K562 (cell line): ENCODE results near the gene NAA15. TPM values are rescaled to one million over a fixed set of nuclear protein-coding genes. Genes with fewer than 3 reads are reported as not detected.

Experiments
- ATAC-seq: fragments of 200-7000 bp; cut with Tn5 transposase; 3 replicates; pipeline ENCODE4 v1.9.1; 2020; ENCODE audit warnings: moderate library complexity
- BruUV-seq: library from RNA; stranded (reverse); fragments of 400-500 nt; replicated peaks from 2 replicates; lab custom pipeline; 2021; lab: Mats Ljungman, UMichigan
- CTCF ChIA-PET: fragments of 300-600 bp; formaldehyde crosslinking; extraction: SDS; loops from one replicate; lab custom pipeline; 2021; ENCODE audit warnings: low intra/inter-chr PET ratio; lab: Yijun Ruan, JAX
- POLR2A ChIA-PET: fragments of 300-600, 350-650 bp; sonication (Branson Sonifier 250); formaldehyde crosslinking; extraction: SDS; loops from one replicate; lab custom pipeline; 2021; ENCODE audit warnings: antibody characterized with exemption, inconsistent platforms; lab: Yijun Ruan, JAX
- DNase-seq, 4 experiments: peaks; one replicate each; pipeline versions ENCODE4 v3.0.0 to v3.0.0-alpha.2; 2011 to 2018; ENCODE audit warnings: low spot score in 3 of 4, mixed read lengths in 3 of 4; ENCODE audit errors: extremely low read depth in 1 of 4
- FAIRE-seq: peaks from 2 replicates; lab custom pipeline; 2011; peaks lifted over from hg19 to GRCh38; lab: Jason Lieb, UNC
- H2AFZ ChIP-seq: 2 replicates; pipeline ENCODE4 v1.6.0; 2011; ENCODE audit warnings: low read depth, low read length, control low read depth, inconsistent platforms
- H3K27ac ChIP-seq: fragments of 200-600 bp; 3 replicates; pipeline ENCODE4 v1.8.0; 2011; ENCODE audit warnings: low read depth, mild to moderate bottlenecking, control low read depth, inconsistent platforms, low read length, moderate library complexity, mixed read lengths; ENCODE audit errors: extremely low read depth
- H3K27me3 ChIP-seq, 2 experiments: fragments of 300-600 bp in 1 of 2; 2 replicates in 1 of 2; 3 replicates in 1 of 2; pipeline versions ENCODE4 v1.6.0 to v1.8.0; 2011; ENCODE audit warnings: inconsistent platforms in 2 of 2, low read length in 2 of 2, mild to moderate bottlenecking in 1 of 2, mixed read lengths in 1 of 2, moderate library complexity in 1 of 2; ENCODE audit not compliant: control insufficient read depth in 2 of 2, insufficient read depth in 2 of 2
- H3K36me3 ChIP-seq: fragments of 300-600 bp; 3 replicates; pipeline ENCODE4 v1.8.0; 2011; ENCODE audit warnings: mild to moderate bottlenecking, low read length, inconsistent platforms; ENCODE audit not compliant: control insufficient read depth, insufficient read depth
- H3K4me1 ChIP-seq, 2 experiments: fragments of 200-600 bp in 1 of 2; replicated peaks in 1 of 2; 2 replicates in 1 of 2; 3 replicates in 1 of 2; pipeline versions ENCODE4 v1.5.1 to v1.8.0; 2011; ENCODE audit warnings: inconsistent platforms in 2 of 2, low read length in 2 of 2, mild to moderate bottlenecking in 1 of 2, mixed read lengths in 1 of 2, moderate library complexity in 1 of 2; ENCODE audit not compliant: control insufficient read depth in 2 of 2, insufficient read depth in 2 of 2
- H3K4me2 ChIP-seq: 2 replicates; pipeline ENCODE4 v1.6.1; 2011; ENCODE audit warnings: low read length, control low read depth, inconsistent platforms, mixed read lengths; ENCODE audit not compliant: insufficient read depth
- H3K4me3 ChIP-seq: fragments of 200-600 bp; sonication (generic), shearing (Covaris generic); 2 replicates; pipeline ENCODE4 v1.5.1; 2016; ENCODE audit warnings: control low read depth, inconsistent platforms
- H3K79me2 ChIP-seq: fragments of 200-600 bp; 3 replicates; pipeline ENCODE4 v1.8.0; 2011; ENCODE audit warnings: low read length, inconsistent platforms; ENCODE audit not compliant: control insufficient read depth, insufficient read depth
- H3K9ac ChIP-seq, 2 experiments: 2 replicates each; pipeline versions ENCODE4 v1.6.0 to v1.6.1; 2011; ENCODE audit warnings: low read depth in 2 of 2, low read length in 2 of 2, control low read depth in 1 of 2, inconsistent platforms in 1 of 2, mild to moderate bottlenecking in 1 of 2, mixed read lengths in 1 of 2; ENCODE audit not compliant: insufficient read depth in 1 of 2
- H3K9me1 ChIP-seq: one replicate; pipeline ENCODE4 v1.6.0; 2011; ENCODE audit warnings: inconsistent platforms, mild to moderate bottlenecking, low read length, moderate library complexity; ENCODE audit not compliant: control insufficient read depth, insufficient read depth
- H3K9me3 ChIP-seq: replicated peaks from 2 replicates; pipeline ENCODE4 v1.5.1; 2011; ENCODE audit warnings: low read depth, low read length, inconsistent platforms; ENCODE audit not compliant: control insufficient read depth, insufficient read depth
- H4K20me1 ChIP-seq: replicated peaks from 2 replicates; pipeline ENCODE4 v1.6.1; 2011; ENCODE audit warnings: low read length, inconsistent platforms, mixed read lengths; ENCODE audit not compliant: control insufficient read depth, insufficient read depth
- ARHGAP35 ChIP-seq: fragments of 450-650 bp; IDR thresholded peaks from 2 replicates; pipeline ENCODE4 v1.6.1; 2018; ENCODE audit not compliant: partially characterized antibody
- ATF1 ChIP-seq, 2 experiments: fragments of 450-650 bp in 1 of 2; IDR thresholded peaks; 2 replicates each; pipeline ENCODE4 v1.6.1; 2016; ENCODE audit warnings: missing compliant biosample characterization in 1 of 2, missing genetic modification characterization in 1 of 2
- BRCA1 ChIP-seq, 2 experiments: fragments of 450-650 bp in 1 of 2; sonication (generic) in 1 of 2; formaldehyde crosslinking in 1 of 2; IDR thresholded peaks; 2 replicates each; pipeline versions ENCODE4 v1.5.0 to v1.6.1; 2017 to 2020; ENCODE audit warnings: mild to moderate bottlenecking in 1 of 2, missing genetic modification reagents in 1 of 2
- CBX5 ChIP-seq: IDR thresholded peaks from 2 replicates; pipeline ENCODE4 v1.6.1; 2014; ENCODE audit warnings: low read depth, borderline replicate concordance
- HNRNPUL1 ChIP-seq: fragments of 200-400 bp; formaldehyde crosslinking; IDR thresholded peaks from 2 replicates; pipeline ENCODE4 v1.6.1; 2017; ENCODE audit warnings: low read length
- KAT8 ChIP-seq: fragments of 450-650 bp; IDR thresholded peaks from 2 replicates; pipeline ENCODE4 v1.6.1; 2016; ENCODE audit warnings: low read depth, mild to moderate bottlenecking
- NRF1 ChIP-seq, 2 experiments: fragments of 450-650 bp; IDR thresholded peaks in 1 of 2; conservative IDR thresholded peaks in 1 of 2; 2 replicates each; pipeline ENCODE4 v1.6.1; 2014; ENCODE audit warnings: mild to moderate bottlenecking in 2 of 2
- SAFB2 ChIP-seq: fragments of 200-400 bp; formaldehyde crosslinking; IDR thresholded peaks from 2 replicates; pipeline ENCODE4 v1.6.1; 2018; ENCODE audit warnings: borderline replicate concordance, low read length, low read depth, moderate library complexity; ENCODE audit not compliant: severe bottlenecking
- ZC3H11A ChIP-seq: IDR thresholded peaks from 2 replicates; pipeline ENCODE4 v1.6.1; 2012; ENCODE audit warnings: low read depth, low read length, improper control_type of control experiment
- ZNF717 ChIP-seq: fragments of 250-450 bp; sonication (Bioruptor Pico); IDR thresholded peaks from 2 replicates; pipeline ENCODE4 v1.5.0; 2021
- ZZZ3 ChIP-seq: fragments of 450-650 bp; IDR thresholded peaks from 2 replicates; pipeline ENCODE4 v1.6.1; 2016; ENCODE audit warnings: antibody characterized with exemption, mild to moderate bottlenecking, moderate library complexity
- WGBS: fragments of 100-300 bp; shearing (Covaris generic); methylation state at CpG from one replicate; pipeline ENCODE4 v1.1.6; 2016; ENCODE audit warnings: low coverage, mixed read lengths; ENCODE audit not compliant: insufficient coverage; ENCODE audit errors: missing lambda C conversion rate; 5-methylcytosine and 5-hydroxymethylcytosine counted together
- in situ Hi-C: fragments of 300-500 bp; cut with MboI; formaldehyde crosslinking; loops from 4 replicates; pipeline ENCODE4 v1.15.0; 2018; ENCODE audit warnings: inconsistent platforms, mixed read lengths
- intact Hi-C: fragments of 100-400 bp; cut with micrococcal nuclease; formaldehyde crosslinking; loops from 2 replicates; pipeline ENCODE4 v1.14.2; 2022
- polyA plus RNA-seq, 8 experiments: library from polyadenylated mRNA; depleted of rRNA in 4 of 8; stranded (reverse) in 5 of 8; unstranded in 3 of 8; fragments of >200 nt; fragmentation: Nextera tagmentation in 2 of 8; fragmentation: Illumina TruSeq in 1 of 8; extraction: Ambion mirVana in 2 of 8; extraction: Trizol in 1 of 8; gene quantifications; 2 replicates each; pipeline versions ENCODE4 v1.2.1 to v1.2.3, GENCODE V29; 2011 to 2014; ENCODE audit warnings: inconsistent platforms in 1 of 8, missing spikeins in 1 of 8
- total RNA-seq, 7 experiments: library from RNA; depleted of rRNA in 6 of 7; stranded (reverse); fragments of >200 nt in 6 of 7; fragmentation: Illumina TruSeq in 2 of 7; extraction: Trizol in 2 of 7; gene quantifications; 2 replicates each; pipeline versions ENCODE4 v1.2.1 to v1.2.3, GENCODE V29; 2011 to 2021; ENCODE audit warnings: low replicate concordance in 1 of 7
- TF ChIP-seq, protein P1 (sequence below): fragments of 450-650 bp; formaldehyde crosslinking; IDR thresholded peaks from 2 replicates; pipeline ENCODE4 v1.4.0; 2020; ENCODE audit warnings: mild to moderate bottlenecking, moderate library complexity
- TF ChIP-seq, protein P2 (sequence below): sonication (generic); formaldehyde crosslinking; IDR thresholded peaks from 2 replicates; pipeline ENCODE4 v1.8.0; 2022; ENCODE audit warnings: missing genetic modification reagents, mild to moderate bottlenecking, moderate library complexity, borderline replicate concordance
- TF ChIP-seq, protein P3 (sequence below): fragments of 450-650 bp; formaldehyde crosslinking; IDR thresholded peaks from 2 replicates; pipeline ENCODE4 v1.4.0; 2020; ENCODE audit warnings: mild to moderate bottlenecking, mixed read lengths

The NAA15 gene
- total and polyA plus RNA-seq, 9 of the 15 experiments (the other 6 are each of a cell fraction or from before 2014, with no cell fraction given) = 37.8 to 117 (median 63.2) TPM

DNA sequence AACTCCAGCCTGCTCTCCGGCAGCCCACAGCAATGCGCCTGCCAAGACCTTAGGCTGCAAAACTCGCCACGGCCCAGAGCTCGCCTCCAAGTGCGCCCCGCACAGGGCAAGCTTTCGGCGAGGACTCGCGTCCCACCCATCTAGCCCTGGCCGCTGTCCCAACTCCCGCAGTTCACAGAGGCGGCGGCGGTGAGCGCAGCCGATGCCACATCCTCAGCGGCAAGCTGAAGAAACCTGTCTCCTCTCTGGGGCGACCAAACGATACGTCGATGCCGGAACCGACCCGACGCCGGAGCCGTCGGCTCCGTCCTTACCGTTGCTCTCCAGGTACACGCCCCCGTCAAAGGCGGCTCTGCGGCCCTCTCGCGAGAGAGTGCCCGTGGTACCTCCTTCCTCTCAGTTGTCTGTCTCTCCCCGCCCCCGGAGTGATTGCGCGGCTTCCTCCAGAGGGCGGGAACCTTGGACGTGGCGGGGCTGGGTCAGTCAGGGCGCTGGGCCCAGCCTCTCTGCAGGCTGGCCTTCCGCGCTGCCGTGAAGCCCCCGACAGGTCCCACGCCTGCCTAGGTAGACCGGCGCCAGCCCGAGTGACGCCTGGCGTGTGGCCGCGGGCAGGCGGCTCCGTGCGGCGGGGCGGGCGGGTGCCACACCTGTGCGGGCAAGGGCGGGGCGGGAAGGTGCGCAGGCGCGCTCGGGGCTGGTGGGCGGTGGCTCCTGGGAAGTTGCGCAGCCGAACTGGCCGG, 152.2 kb downstream of the NAA15 start (continued):
- TF ChIP-seq, protein P1, sequence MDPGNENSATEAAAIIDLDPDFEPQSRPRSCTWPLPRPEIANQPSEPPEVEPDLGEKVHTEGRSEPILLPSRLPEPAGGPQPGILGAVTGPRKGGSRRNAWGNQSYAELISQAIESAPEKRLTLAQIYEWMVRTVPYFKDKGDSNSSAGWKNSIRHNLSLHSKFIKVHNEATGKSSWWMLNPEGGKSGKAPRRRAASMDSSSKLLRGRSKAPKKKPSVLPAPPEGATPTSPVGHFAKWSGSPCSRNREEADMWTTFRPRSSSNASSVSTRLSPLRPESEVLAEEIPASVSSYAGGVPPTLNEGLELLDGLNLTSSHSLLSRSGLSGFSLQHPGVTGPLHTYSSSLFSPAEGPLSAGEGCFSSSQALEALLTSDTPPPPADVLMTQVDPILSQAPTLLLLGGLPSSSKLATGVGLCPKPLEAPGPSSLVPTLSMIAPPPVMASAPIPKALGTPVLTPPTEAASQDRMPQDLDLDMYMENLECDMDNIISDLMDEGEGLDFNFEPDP (CRISPR knock-in tag) = no peak
- 0 out of 2 replicates have a peak, but pooled peaks have one; percentile 18 for TF ChIP-seq ZC3H11A

DNA sequence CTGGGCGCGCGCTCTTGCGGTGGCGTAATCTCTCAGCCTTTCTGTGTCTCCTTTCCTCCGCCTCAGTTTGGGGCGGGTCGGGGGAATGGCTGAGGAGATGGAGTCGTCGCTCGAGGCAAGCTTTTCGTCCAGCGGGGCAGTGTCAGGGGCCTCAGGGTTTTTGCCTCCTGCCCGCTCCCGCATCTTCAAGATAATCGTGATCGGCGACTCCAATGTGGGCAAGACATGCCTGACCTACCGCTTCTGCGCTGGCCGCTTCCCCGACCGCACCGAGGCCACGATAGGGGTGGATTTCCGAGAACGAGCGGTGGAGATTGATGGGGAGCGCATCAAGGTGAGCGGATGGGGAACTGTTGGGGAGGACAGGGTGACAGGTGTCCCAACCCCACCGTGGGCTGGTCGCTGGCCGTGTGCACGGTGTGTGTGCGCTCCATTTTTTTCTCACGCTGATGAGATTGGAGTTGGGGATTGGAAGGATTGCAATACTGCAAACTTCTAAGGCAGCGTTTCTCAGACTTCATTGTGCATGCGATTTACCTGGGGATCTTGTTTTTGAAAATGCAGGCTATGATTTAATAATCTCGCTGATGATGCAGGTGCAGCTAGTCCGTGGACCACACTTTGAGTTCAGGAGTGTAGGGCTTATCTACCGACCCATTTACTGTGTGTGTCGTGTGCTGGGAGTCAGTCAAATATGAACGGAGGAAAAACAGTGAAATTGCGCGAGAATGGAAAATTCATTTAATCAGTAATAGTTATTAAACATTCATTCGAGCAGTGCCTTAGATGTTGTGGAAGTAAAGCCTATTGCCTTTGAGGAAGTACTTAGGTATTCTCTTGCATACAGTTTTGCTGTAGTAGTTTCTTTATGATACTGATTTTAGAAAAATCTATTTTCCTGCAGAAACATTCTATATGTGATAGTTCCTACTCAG, 153.1 kb downstream of the NAA15 start, which contains the start of gene RAB33B:
Gene RAB33B (plus strand): TSS at position 11 of the 935 bp plus-strand sequence. CDS start 75 bp downstream, at position 86.
- peak within 1 kb of the TSS; percentile 82 to 99 for H3K9ac ChIP-seq
- CTCF ChIA-PET = no interaction called here
- H3K9me3 ChIP-seq = no peaks in the 10 kb centered on the region; the same call in 1 of the 2 replicates
- DNase-seq (peak in 1 of 4 experiments; percentile 14), FAIRE-seq (peak; percentile 59), ATAC-seq (peak; percentile 0)
- peaks cover 8% of the 10 kb centered on the region; the same call in 2 of the 3 replicates for H3K36me3 ChIP-seq
- POLR2A ChIA-PET = interaction anchor here (0.6 to 2.4 kb wide), 5 partner anchors 10 to 164 kb away, joined by 3 to 10 read pairs (median 4); no protein-coding TSS in a partner anchor
- TSS peak; percentile 42 for BruUV-seq
- H3K27ac ChIP-seq = peak within 1 kb of the TSS; percentile 88
- peak within 1 kb of the TSS; percentile 53 for H3K4me3 ChIP-seq
- intact Hi-C loops = loop anchor here (2.0 to 5.0 kb wide), 2 partner anchors 154 to 372 kb away; partner anchors contain the start of gene NAA15
- in situ Hi-C loops = no loop called here
- H3K27me3 ChIP-seq = no peaks in the 10 kb centered on the region
- H4K20me1 ChIP-seq = no peaks in the 10 kb centered on the region
- no peaks in the 10 kb centered on the region for H3K9me1 ChIP-seq
- WGBS = 1% methylated on average over 41 of the region's 46 CpGs
- peaks cover 44% of the 10 kb centered on the region for H3K79me2 ChIP-seq
- H2AFZ ChIP-seq = peak within 1 kb of the TSS; percentile 88
- peak within 1 kb of the TSS; percentile 92 for H3K4me2 ChIP-seq
- peaks cover 19 to 28% of the 10 kb centered on the region in 2 experiments for H3K4me1 ChIP-seq
- no peak for TF ChIP-seq ATF1 (CRISPR knock-in tag; IDR thresholded peaks at IDR 0.05)
- TF ChIP-seq ATF1 (tag; IDR thresholded peaks at IDR 0.05) = no peak
- no peak for TF ChIP-seq ARHGAP35
- TF ChIP-seq HNRNPUL1 = no peak
- TF ChIP-seq ZNF717 (CRISPR knock-in tag) = no peak
- TF ChIP-seq KAT8 = no peak
- TF ChIP-seq NRF1 (conservative IDR thresholded peaks at IDR 0.05 in 1 of 2, IDR thresholded peaks at IDR 0.05 in 1 of 2) = no peak; a peak in 3 of 4 replicates
- TF ChIP-seq CBX5 = no peak
- no peak for TF ChIP-seq SAFB2
- TF ChIP-seq BRCA1 (IDR thresholded peaks at IDR 0.05) = no peak
- TF ChIP-seq BRCA1 (CRISPR knock-in tag; IDR thresholded peaks at IDR 0.05) = no peak
- TF ChIP-seq, protein P2, sequence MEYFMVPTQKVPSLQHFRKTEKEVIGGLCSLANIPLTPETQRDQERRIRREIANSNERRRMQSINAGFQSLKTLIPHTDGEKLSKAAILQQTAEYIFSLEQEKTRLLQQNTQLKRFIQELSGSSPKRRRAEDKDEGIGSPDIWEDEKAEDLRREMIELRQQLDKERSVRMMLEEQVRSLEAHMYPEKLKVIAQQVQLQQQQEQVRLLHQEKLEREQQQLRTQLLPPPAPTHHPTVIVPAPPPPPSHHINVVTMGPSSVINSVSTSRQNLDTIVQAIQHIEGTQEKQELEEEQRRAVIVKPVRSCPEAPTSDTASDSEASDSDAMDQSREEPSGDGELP (CRISPR knock-in tag) = peak; percentile 67
- TF ChIP-seq ZZZ3 = no peak
- TF ChIP-seq, protein P3, sequence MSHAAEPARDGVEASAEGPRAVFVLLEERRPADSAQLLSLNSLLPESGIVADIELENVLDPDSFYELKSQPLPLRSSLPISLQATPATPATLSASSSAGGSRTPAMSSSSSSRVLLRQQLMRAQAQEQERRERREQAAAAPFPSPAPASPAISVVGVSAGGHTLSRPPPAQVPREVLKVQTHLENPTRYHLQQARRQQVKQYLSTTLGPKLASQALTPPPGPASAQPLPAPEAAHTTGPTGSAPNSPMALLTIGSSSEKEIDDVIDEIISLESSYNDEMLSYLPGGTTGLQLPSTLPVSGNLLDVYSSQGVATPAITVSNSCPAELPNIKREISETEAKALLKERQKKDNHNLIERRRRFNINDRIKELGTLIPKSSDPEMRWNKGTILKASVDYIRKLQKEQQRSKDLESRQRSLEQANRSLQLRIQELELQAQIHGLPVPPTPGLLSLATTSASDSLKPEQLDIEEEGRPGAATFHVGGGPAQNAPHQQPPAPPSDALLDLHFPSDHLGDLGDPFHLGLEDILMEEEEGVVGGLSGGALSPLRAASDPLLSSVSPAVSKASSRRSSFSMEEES (CRISPR knock-in tag) = no peak
